Keratinocyte (primary cell): ENCODE results near the gene RGS8. TPM values are rescaled to one million over a fixed set of nuclear protein-coding genes. Genes with fewer than 3 reads are reported as not detected.

Source experiments
- DNase-seq: peaks from one replicate; pipeline ENCODE4 v3.0.0-alpha.2; 2011; ENCODE audit warnings: low read depth, missing footprints, low spot score
- FAIRE-seq: peaks from 2 replicates; lab custom pipeline; 2011; peaks lifted over from hg19 to GRCh38; lab: Jason Lieb, UNC
- H2AFZ ChIP-seq: 2 replicates; pipeline ENCODE4 v1.6.0; 2012; ENCODE audit warnings: low read length, control low read depth, inconsistent platforms; ENCODE audit not compliant: control insufficient read depth
- H3K27ac ChIP-seq: 2 replicates; pipeline ENCODE4 v1.5.1; 2011; ENCODE audit warnings: low read length; ENCODE audit not compliant: control insufficient read depth, insufficient read depth
- H3K27me3 ChIP-seq: 3 replicates; pipeline ENCODE4 v1.6.0; 2011; ENCODE audit warnings: low read length; ENCODE audit not compliant: control insufficient read depth, insufficient read depth; ENCODE audit errors: extremely low read depth
- H3K36me3 ChIP-seq, 2 experiments: 2 replicates in 1 of 2; 3 replicates in 1 of 2; pipeline ENCODE4 v1.5.1; 2011; ENCODE audit warnings: low read length in 2 of 2, mild to moderate bottlenecking in 1 of 2; ENCODE audit not compliant: control insufficient read depth in 2 of 2, insufficient read depth in 2 of 2; ENCODE audit errors: extremely low read depth in 1 of 2
- H3K4me1 ChIP-seq: 3 replicates; pipeline ENCODE4 v1.5.1; 2011; ENCODE audit warnings: low read length; ENCODE audit not compliant: control insufficient read depth, insufficient read depth; ENCODE audit errors: extremely low read depth
- H3K4me2 ChIP-seq: 3 replicates; pipeline ENCODE4 v1.6.0; 2011; ENCODE audit warnings: low read depth, low read length; ENCODE audit not compliant: control insufficient read depth, insufficient read depth; ENCODE audit errors: extremely low read depth
- H3K4me3 ChIP-seq, 3 experiments: fragments of 200-600 bp in 1 of 3; sonication (generic) in 1 of 3; 2 replicates in 2 of 3; 3 replicates in 1 of 3; pipeline ENCODE4 v1.5.1; 2011 to 2016; ENCODE audit warnings: low read length in 3 of 3, mild to moderate bottlenecking in 3 of 3, control low read depth in 2 of 3, inconsistent platforms in 1 of 3, low read depth in 1 of 3, mixed read lengths in 1 of 3, mixed run types in 1 of 3, moderate library complexity in 1 of 3; ENCODE audit not compliant: control insufficient read depth in 2 of 3, insufficient read depth in 2 of 3; ENCODE audit errors: extremely low read depth in 1 of 3
- H3K79me2 ChIP-seq: 2 replicates; pipeline ENCODE4 v1.6.0; 2012; ENCODE audit warnings: low read length; ENCODE audit not compliant: control insufficient read depth, insufficient read depth
- H3K9ac ChIP-seq: 3 replicates; pipeline ENCODE4 v1.6.0; 2011; ENCODE audit warnings: low read length; ENCODE audit not compliant: control insufficient read depth, insufficient read depth; ENCODE audit errors: extremely low read depth
- H3K9me1 ChIP-seq: 3 replicates; pipeline ENCODE4 v1.6.0; 2011; ENCODE audit warnings: low read length; ENCODE audit not compliant: control insufficient read depth, insufficient read depth; ENCODE audit errors: extremely low read depth
- H3K9me3 ChIP-seq: 2 replicates; pipeline ENCODE4 v1.5.1; 2012; ENCODE audit warnings: low read depth, low read length; ENCODE audit not compliant: control insufficient read depth
- H4K20me1 ChIP-seq: 3 replicates; pipeline ENCODE4 v1.6.0; 2011; ENCODE audit warnings: low read length; ENCODE audit not compliant: control insufficient read depth, insufficient read depth; ENCODE audit errors: extremely low read depth
- CTCF ChIP-seq, 3 experiments: IDR thresholded peaks in 1 of 3; conservative IDR thresholded peaks in 1 of 3; optimal IDR thresholded peaks in 1 of 3; 2 replicates in 2 of 3; 3 replicates in 1 of 3; pipeline versions ENCODE3 to v1.5.1; 2011; ENCODE audit warnings: low read length in 3 of 3, mild to moderate bottlenecking in 3 of 3, moderate library complexity in 2 of 3, control low read depth in 1 of 3, inconsistent platforms in 1 of 3; ENCODE audit not compliant: insufficient read depth in 2 of 3; ENCODE audit errors: extremely low read depth in 1 of 3
- EZH2 ChIP-seq: IDR thresholded peaks from one replicate; pipeline ENCODE4 v1.6.1; 2012; ENCODE audit warnings: inconsistent platforms, mild to moderate bottlenecking, low read length, moderate library complexity
- dilution Hi-C: fragments of 300-500 bp; cut with MboI; formaldehyde crosslinking; loops from one replicate; pipeline ENCODE4 v1.7.0; 2020; ENCODE audit warnings: low sequenced_read_pairs; ENCODE audit not compliant: extremely low pct_ligation_motif_present
- polyA plus RNA-seq, 5 experiments: library from polyadenylated mRNA; depleted of rRNA in 3 of 5; stranded (reverse) in 3 of 5; stranded (forward) in 1 of 5; unstranded in 1 of 5; fragments of >200 nt; gene quantifications; 1 replicate in 1 of 5; 2 replicates in 3 of 5; 3 replicates in 1 of 5; pipeline versions ENCODE4 v1.2.1 to v1.2.3, GENCODE V29; 2011 to 2012; ENCODE audit warnings: missing spikeins in 2 of 5, low read depth in 1 of 5, low replicate concordance in 1 of 5

RGS8 gene
- polyA plus RNA-seq, 1 donor (not counting 4 experiments of a cell fraction or from before 2014, with no cell fraction given) = not detected

GRCh38 chr1:182714546-182714945, 30.2 kb upstream of the RGS8 start:
- no peak overlapping the region for H3K27ac ChIP-seq
- no peaks in the 10 kb centered on the region for H3K36me3 ChIP-seq
- no peaks in the 10 kb centered on the region for H3K27me3 ChIP-seq
- dilution Hi-C loops = no loop called here
- no peak overlapping the region for H2AFZ ChIP-seq
- no peak overlapping the region for H3K4me2 ChIP-seq
- H3K9me1 ChIP-seq = no peaks in the 10 kb centered on the region
- DNase-seq (no peak), FAIRE-seq (no peak)
- H4K20me1 ChIP-seq = no peaks in the 10 kb centered on the region
- H3K4me1 ChIP-seq = peaks cover 2% of the 10 kb centered on the region
- no peak overlapping the region for H3K4me3 ChIP-seq
- H3K9me3 ChIP-seq = no peaks in the 10 kb centered on the region
- no peak overlapping the region for H3K9ac ChIP-seq
- TF ChIP-seq EZH2 (no peak), CTCF (optimal IDR thresholded peaks at IDR 0.05 in 1 of 3, IDR thresholded peaks at IDR 0.05 in 1 of 3, conservative IDR thresholded peaks at IDR 0.05 in 1 of 3; ENCODE audit: extremely low read depth in 1 of 3, insufficient read depth in 2 of 3, low read length in 3 of 3) (no peak)
- no peaks in the 10 kb centered on the region for H3K79me2 ChIP-seq

- Histone ChIP-seq H3K9me1 (no peaks in the 10 kb centered on the region), H3K27me3 (no peaks in the 10 kb centered on the region), H3K9ac (no peak overlapping the region), H3K4me2 (no peak overlapping the region), H4K20me1 (no peaks in the 10 kb centered on the region), H3K4me1 (peaks cover 2% of the 10 kb centered on the region), H2AFZ (no peak overlapping the region), H3K36me3 (no peaks in the 10 kb centered on the region), H3K27ac (no peak overlapping the region), H3K79me2 (no peaks in the 10 kb centered on the region), H3K4me3 (no peak overlapping the region), H3K9me3 (no peaks in the 10 kb centered on the region)
- FAIRE-seq (no peak), DNase-seq (no peak)
- dilution Hi-C loops = no loop called here
- TF ChIP-seq EZH2 (no peak), CTCF (optimal IDR thresholded peaks at IDR 0.05 in 1 of 3, IDR thresholded peaks at IDR 0.05 in 1 of 3, conservative IDR thresholded peaks at IDR 0.05 in 1 of 3; ENCODE audit: extremely low read depth in 1 of 3, insufficient read depth in 2 of 3, low read length in 3 of 3) (no peak)
These were observed 29.6 kb upstream of the RGS8 start for GRCh38 chr1:182713939-182714338.
